PC-9 (cell line): ENCODE data around the gene XYLT2. TPM values are rescaled to one million over a fixed set of nuclear protein-coding genes. Genes with fewer than 3 reads are reported as not detected.
A peak's percentile ranks its signal among the peaks of the same experiment; 100 is the strongest.

ENCODE experiments used
- Bru-seq: library from RNA; stranded (reverse); fragments of 400-500 nt; gene quantifications from one replicate; lab custom pipeline; 2021; lab: Mats Ljungman, UMichigan
- BruChase-seq, 2 experiments: library from RNA; stranded (reverse); fragments of 400-500 nt; gene quantifications; one replicate each; lab custom pipeline; 2021; lab: Mats Ljungman, UMichigan
- BruUV-seq: library from RNA; stranded (reverse); fragments of 400-500 nt; replicated peaks from 2 replicates; lab custom pipeline; 2021; lab: Mats Ljungman, UMichigan
- CTCF ChIA-PET: fragments of 300-600 bp; sonication (Branson Sonifier 250); formaldehyde crosslinking; loops from one replicate; lab custom pipeline; 2022; ENCODE audit warnings: antibody characterized with exemption; lab: Charles Lee
- POLR2A ChIA-PET: fragments of 300-600 bp; sonication (Branson Sonifier 250); formaldehyde crosslinking; loops from one replicate; lab custom pipeline; 2022; ENCODE audit warnings: antibody characterized with exemption; ENCODE audit not compliant: unreplicated experiment; lab: Charles Lee
- DNase-seq, 2 experiments: peaks; one replicate each; pipeline versions ENCODE4 v3.0.0 to v3.0.0-alpha.2; 2015 to 2022; ENCODE audit warnings: mixed read lengths in 1 of 2
- H2AFZ ChIP-seq: fragments of 200-600 bp; sonication (generic); 2 replicates; pipeline ENCODE4 v1.8.1; 2017; ENCODE audit warnings: antibody characterized with exemption
- H3F3A ChIP-seq: fragments of 200-600 bp; sonication (generic); 2 replicates; pipeline ENCODE4 v1.8.1; 2017; ENCODE audit warnings: antibody characterized with exemption, mild to moderate bottlenecking, low read depth; ENCODE audit not compliant: insufficient read depth
- H3K27ac ChIP-seq: fragments of 200-600 bp; sonication (generic); 2 replicates; pipeline ENCODE4 v1.6.1; 2016; ENCODE audit warnings: mixed run types
- H3K27me3 ChIP-seq: fragments of 200-600 bp; sonication (generic); 2 replicates; pipeline ENCODE4 v1.6.1; 2016; ENCODE audit warnings: low read depth, mixed run types; ENCODE audit not compliant: insufficient read depth
- H3K36me3 ChIP-seq: fragments of 200-600 bp; sonication (generic); 2 replicates; pipeline ENCODE4 v1.6.1; 2016; ENCODE audit warnings: low read depth, mixed run types
- H3K4me1 ChIP-seq: fragments of 200-600 bp; sonication (generic); replicated peaks from 2 replicates; pipeline ENCODE4 v1.6.1; 2016; ENCODE audit warnings: mixed run types; ENCODE audit not compliant: insufficient read depth
- H3K4me2 ChIP-seq: fragments of 200-600 bp; sonication (generic); 2 replicates; pipeline ENCODE4 v1.6.1; 2017; ENCODE audit warnings: mixed run types
- H3K4me3 ChIP-seq: fragments of 200-600 bp; sonication (generic); 2 replicates; pipeline ENCODE4 v1.6.1; 2016; ENCODE audit warnings: mixed run types
- H3K79me2 ChIP-seq: fragments of 200-600 bp; sonication (generic); 2 replicates; pipeline ENCODE4 v1.6.1; 2017; ENCODE audit warnings: low read depth, mixed run types
- H3K9me2 ChIP-seq: fragments of 200-600 bp; sonication (generic); 2 replicates; pipeline ENCODE4 v1.8.1; 2017; ENCODE audit warnings: mild to moderate bottlenecking; ENCODE audit not compliant: insufficient read depth
- H3K9me3 ChIP-seq: fragments of 200-600 bp; sonication (generic); 2 replicates; pipeline ENCODE4 v1.8.1; 2016; ENCODE audit warnings: low read depth; ENCODE audit not compliant: insufficient read depth
- H4K20me1 ChIP-seq: fragments of 200-600 bp; sonication (generic); 2 replicates; pipeline ENCODE4 v1.8.1; 2017; ENCODE audit not compliant: insufficient read depth
- EZH2 ChIP-seq: fragments of 200-600 bp; sonication (generic); IDR thresholded peaks from 2 replicates; pipeline ENCODE4 v1.8.0; 2017; ENCODE audit warnings: antibody characterized with exemption, low read depth
- intact Hi-C: fragments of 100-400 bp; cut with micrococcal nuclease; formaldehyde crosslinking; loops from one replicate; pipeline ENCODE4 v1.10.0; 2022; ENCODE audit not compliant: unreplicated experiment
- long read RNA-seq: library from polyadenylated mRNA; stranded (forward); transcript quantifications from one replicate; pipeline ENCODE4 v2.0.0, GENCODE V29; 2022
- total RNA-seq: library from RNA; stranded (reverse); gene quantifications from 2 replicates; pipeline ENCODE4 v1.2.3, GENCODE V29; 2021
- TF ChIP-seq, protein P1 (sequence below): fragments of 200-600 bp; sonication (generic); conservative IDR thresholded peaks from 2 replicates; pipeline ENCODE4 v1.6.1; 2017; ENCODE audit warnings: mixed run types, antibody characterized with exemption, mild to moderate bottlenecking, moderate library complexity

XYLT2 gene
- total RNA-seq (34.0 and 37.5 TPM in 2 replicates), Bru-seq, nascent RNA (percentile 53 among the genes with signal in this experiment), BruChase-seq, experiment 1, labeled RNA remaining after a 2-hour chase (percentile 63 among the genes with signal in this experiment), BruChase-seq, experiment 2, labeled RNA remaining after a 6-hour chase (percentile 63 among the genes with signal in this experiment)
- long read RNA-seq, transcript XYLT2-206 (1 exons, 2,174 nt) = minor isoform, 5 of 26 reads
- long read RNA-seq, transcript XYLT2-201 (11 exons, 3,507 nt) = major isoform, 16 of 26 reads
- long read RNA-seq, partial matches to known transcripts = 3 of 26 reads
- long read RNA-seq, other reads (novel, unspliced or antisense) = 2 of 26 reads

DNA sequence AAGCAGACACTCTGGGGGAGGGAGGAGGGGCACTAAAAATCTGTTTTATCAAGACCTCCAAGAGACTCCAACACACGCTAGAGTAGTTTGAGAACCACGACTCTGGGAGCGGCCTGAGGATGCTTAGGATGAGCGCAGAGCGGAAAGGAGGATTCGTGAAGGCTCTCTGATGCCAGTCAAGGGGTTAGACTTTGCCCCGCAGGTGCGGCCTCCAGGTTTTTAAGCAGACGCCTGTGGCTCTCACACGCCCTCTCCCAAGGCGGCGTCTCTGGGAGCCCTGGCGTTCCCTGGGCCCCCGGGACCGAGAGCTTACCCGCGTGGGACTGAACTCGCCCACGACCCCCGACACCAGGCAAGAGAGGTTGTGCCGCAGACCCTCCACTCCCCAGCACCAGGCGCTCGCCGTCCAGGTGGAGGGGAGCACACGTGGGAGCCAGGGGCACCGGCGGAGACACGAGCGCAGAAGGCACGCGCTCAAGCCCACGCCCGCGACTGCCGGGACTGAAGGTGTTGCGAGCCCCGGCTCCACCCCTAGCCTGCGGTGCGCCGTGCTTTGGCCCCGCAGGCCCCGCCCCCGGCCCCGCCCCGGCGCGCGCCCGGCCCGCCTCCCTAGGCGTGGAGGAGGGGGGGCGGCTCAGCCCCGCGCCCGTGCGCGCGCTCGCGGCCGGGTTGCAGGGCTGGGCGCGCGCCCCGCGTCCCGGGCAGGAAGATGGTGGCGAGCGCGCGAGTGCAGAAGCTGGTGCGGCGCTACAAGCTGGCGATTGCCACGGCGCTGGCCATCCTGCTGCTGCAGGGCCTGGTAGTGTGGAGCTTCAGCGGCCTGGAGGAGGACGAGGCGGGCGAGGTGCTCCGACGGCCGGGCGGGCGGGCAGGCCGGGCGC, at the start of gene XYLT2:
XYLT2 (plus strand) TSS at position 695 of the 881 bp plus-strand sequence; CDS start at position 710, 15 bp downstream.
- TSS peak; percentile 79 for BruUV-seq
- Histone ChIP-seq H3F3A (peaks cover 20% of the 10 kb centered on the region; the same call in 1 of the 2 replicates), H3K79me2 (peaks cover 22% of the 10 kb centered on the region), H2AFZ (peak within 1 kb of the TSS; percentile 100), H3K9me2 (no peaks in the 10 kb centered on the region), H3K4me3 (peak within 1 kb of the TSS; percentile 61), H3K4me2 (peak within 1 kb of the TSS; percentile 96), H3K9me3 (no peaks in the 10 kb centered on the region), H3K27me3 (no peaks in the 10 kb centered on the region), H4K20me1 (no peaks in the 10 kb centered on the region; the same call in 1 of the 2 replicates), H3K4me1 (0 out of 2 replicates have a peak, but pooled peaks cover 8% of the 10 kb centered on the region), H3K27ac (no peak within 1 kb of the TSS), H3K36me3 (no peaks in the 10 kb centered on the region)
- ChIA-PET CTCF (interaction anchor here (0.6 to 1.0 kb wide), 2 partner anchors 17 to 637 kb away, joined by 3 to 4 read pairs; no protein-coding TSS in a partner anchor), POLR2A (interaction anchor here (0.6 kb wide), 1 partner anchor 661 kb away, joined by 6 read pairs; no protein-coding TSS in a partner anchor)
- intact Hi-C loops = loop anchor here (2.0 kb wide), 1 partner anchor 145 kb away; the partner anchor contains the start of gene COL1A1
- DNase-seq = peak; percentile 38 to 86
- no peak for TF ChIP-seq EZH2
- TF ChIP-seq, protein P1, sequence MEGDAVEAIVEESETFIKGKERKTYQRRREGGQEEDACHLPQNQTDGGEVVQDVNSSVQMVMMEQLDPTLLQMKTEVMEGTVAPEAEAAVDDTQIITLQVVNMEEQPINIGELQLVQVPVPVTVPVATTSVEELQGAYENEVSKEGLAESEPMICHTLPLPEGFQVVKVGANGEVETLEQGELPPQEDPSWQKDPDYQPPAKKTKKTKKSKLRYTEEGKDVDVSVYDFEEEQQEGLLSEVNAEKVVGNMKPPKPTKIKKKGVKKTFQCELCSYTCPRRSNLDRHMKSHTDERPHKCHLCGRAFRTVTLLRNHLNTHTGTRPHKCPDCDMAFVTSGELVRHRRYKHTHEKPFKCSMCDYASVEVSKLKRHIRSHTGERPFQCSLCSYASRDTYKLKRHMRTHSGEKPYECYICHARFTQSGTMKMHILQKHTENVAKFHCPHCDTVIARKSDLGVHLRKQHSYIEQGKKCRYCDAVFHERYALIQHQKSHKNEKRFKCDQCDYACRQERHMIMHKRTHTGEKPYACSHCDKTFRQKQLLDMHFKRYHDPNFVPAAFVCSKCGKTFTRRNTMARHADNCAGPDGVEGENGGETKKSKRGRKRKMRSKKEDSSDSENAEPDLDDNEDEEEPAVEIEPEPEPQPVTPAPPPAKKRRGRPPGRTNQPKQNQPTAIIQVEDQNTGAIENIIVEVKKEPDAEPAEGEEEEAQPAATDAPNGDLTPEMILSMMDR = no peak

- Histone ChIP-seq H3F3A (peaks cover 3% of the 10 kb centered on the region; the same call in 1 of the 2 replicates), H3K36me3 (no peaks in the 10 kb centered on the region), H3K27me3 (no peaks in the 10 kb centered on the region), H3K4me3 (no peak overlapping the region), H3K9me2 (no peaks in the 10 kb centered on the region), H2AFZ (no peak overlapping the region), H3K9me3 (no peaks in the 10 kb centered on the region), H3K27ac (no peak overlapping the region), H3K79me2 (no peaks in the 10 kb centered on the region), H3K4me2 (no peak overlapping the region), H4K20me1 (no peaks in the 10 kb centered on the region), H3K4me1 (no peaks in the 10 kb centered on the region)
- TF ChIP-seq EZH2 = no peak
- TF ChIP-seq, protein P1 = peak; percentile 94
- ChIA-PET POLR2A (interaction anchor here (0.6 kb wide), 1 partner anchor 126 kb away, joined by 5 read pairs; no protein-coding TSS in a partner anchor), CTCF (interaction anchor here (0.6 to 1.1 kb wide), 7 partner anchors 9 to 203 kb away, joined by 3 to 22 read pairs (median 5); partner anchors contain the start of gene TMEM92)
- DNase-seq = peak; percentile 47 to 81
- BruUV-seq = no TSS peak
- intact Hi-C loops = loop anchor here (1.0 to 10.0 kb wide), 9 partner anchors 27 to 730 kb away; partner anchors contain the start of genes DLX3, PDK2 and RSAD1
Measured at GRCh38 chr17:50297407-50297865, 48.5 kb upstream of the XYLT2 start.
